ENCODE measurements around the gene CORO2A. TPM values are rescaled to one million over a fixed set of nuclear protein-coding genes. Genes with fewer than 3 reads are reported as not detected.
"Not testable (repeated sequence)": the region's sequence is repeated elsewhere in the genome, so short reads cannot be mapped to it uniquely, and the experiment has no call there.

The CORO2A gene
- total RNA-seq, 4 donors from 2014 or later: 0.77 to 4.8 (median 0.86) TPM

DNA sequence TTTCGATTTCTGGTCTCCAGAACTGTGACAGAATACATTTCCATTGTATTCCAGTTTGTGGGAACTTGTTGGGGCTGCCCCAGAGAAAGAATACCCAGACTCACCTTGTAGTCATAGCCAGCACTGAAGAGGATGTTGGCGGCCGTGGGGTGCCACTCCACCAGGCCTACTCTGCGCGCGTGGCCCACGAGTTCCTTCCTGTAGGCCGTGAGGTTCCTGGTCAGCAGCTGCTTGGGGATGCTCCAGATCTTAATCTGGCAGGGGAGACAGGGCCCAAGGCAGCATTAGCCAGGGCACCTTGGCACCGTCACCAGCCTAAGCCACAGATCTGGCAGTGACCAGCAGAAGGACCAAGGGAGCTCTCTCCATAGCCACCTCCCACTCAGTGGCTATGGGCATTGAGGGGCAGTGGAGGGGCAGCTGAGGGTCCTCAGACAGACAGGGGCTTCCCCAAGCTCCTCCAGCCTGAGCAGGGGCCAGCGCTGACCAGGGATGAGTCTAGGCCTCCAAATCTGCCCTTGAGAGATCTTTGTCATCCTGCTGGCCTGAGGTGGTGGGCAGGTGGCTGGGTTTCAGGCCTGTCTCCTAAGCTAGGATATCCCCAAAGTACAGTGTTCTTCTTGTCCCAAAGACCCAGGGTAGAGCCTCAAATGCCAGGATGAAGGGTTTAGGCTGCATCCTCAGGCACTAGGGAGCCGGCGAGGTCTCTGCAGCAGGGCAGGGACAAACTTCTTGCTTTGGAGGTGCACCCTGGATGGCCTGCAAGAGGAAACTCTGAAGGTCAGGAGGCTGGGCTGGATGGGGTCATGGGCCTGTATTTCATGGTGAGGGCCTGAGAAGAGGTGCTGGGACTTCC lies 57.5 kb downstream of the CORO2A start:
- no peak for ATAC-seq
- Histone ChIP-seq H3K9me3 (no peaks in the 10 kb centered on the region), H3K27ac (no peak overlapping the region), H3K4me1 (no peaks in the 10 kb centered on the region), H3K4me3 (no peak overlapping the region), H3K36me3 (no peaks in the 10 kb centered on the region), H3K27me3 (no peaks in the 10 kb centered on the region)
- TF ChIP-seq, protein P1, sequence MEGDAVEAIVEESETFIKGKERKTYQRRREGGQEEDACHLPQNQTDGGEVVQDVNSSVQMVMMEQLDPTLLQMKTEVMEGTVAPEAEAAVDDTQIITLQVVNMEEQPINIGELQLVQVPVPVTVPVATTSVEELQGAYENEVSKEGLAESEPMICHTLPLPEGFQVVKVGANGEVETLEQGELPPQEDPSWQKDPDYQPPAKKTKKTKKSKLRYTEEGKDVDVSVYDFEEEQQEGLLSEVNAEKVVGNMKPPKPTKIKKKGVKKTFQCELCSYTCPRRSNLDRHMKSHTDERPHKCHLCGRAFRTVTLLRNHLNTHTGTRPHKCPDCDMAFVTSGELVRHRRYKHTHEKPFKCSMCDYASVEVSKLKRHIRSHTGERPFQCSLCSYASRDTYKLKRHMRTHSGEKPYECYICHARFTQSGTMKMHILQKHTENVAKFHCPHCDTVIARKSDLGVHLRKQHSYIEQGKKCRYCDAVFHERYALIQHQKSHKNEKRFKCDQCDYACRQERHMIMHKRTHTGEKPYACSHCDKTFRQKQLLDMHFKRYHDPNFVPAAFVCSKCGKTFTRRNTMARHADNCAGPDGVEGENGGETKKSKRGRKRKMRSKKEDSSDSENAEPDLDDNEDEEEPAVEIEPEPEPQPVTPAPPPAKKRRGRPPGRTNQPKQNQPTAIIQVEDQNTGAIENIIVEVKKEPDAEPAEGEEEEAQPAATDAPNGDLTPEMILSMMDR (IDR thresholded peaks at IDR 0.05): no peak
- TF ChIP-seq POLR2A (IDR thresholded peaks at IDR 0.05) (no peak), POLR2AphosphoS5 (IDR thresholded peaks at IDR 0.05) (no peak), EP300 (IDR thresholded peaks at IDR 0.05) (no peak)
- 50 to 100% methylated on average over 1 of the region's 12 CpGs for WGBS, 2 donors (ENCODE audit: low coverage in 1 of 2)

DNA sequence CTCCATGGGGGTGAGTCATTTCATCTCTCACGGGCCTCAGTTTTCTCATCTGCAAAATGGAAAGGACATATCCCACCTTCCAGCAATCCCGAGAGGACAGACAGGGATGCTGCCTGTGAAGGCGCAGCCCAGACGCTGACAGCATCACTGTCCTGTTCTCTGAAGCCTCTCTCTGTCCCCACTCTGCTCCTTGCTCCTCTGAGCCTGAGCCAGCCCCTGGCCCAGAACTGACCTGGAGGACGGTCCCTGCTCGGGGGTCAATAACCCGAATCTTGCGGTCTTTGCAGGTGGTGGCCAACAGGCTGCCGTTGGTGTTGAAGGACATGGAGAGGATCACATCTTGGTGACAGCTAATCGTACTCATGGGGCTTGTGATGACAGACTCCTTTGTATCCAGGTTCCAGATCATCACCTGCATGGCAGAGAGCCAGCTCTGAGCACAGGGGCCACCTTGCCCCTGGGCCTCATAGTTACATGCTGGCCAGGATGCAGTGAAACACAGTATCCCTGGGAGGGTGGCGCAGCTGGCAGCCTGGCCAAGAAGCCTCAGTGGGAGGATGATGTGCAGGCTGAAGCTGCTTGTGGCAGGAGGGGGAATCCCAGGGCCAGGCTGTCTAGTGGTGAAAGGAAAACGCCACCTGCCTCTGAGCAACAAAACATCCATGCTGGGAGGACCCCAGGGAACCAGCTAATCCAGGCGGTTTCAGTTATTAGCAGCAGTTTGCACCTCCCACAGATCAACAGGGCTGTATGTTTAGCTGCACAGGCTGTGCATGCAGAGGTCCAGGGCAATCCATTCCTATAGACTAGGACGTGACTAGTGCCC lies 59.4 kb downstream of the CORO2A start:
- TF ChIP-seq POLR2A (IDR thresholded peaks at IDR 0.05): no peak
- TF ChIP-seq, protein P1 (IDR thresholded peaks at IDR 0.05): no peak
- TF ChIP-seq POLR2AphosphoS5 (IDR thresholded peaks at IDR 0.05): no peak
- TF ChIP-seq EP300 (IDR thresholded peaks at IDR 0.05): no peak
- Histone ChIP-seq H3K36me3 (no peaks in the 10 kb centered on the region), H3K9me3 (no peaks in the 10 kb centered on the region), H3K4me3 (no peak overlapping the region), H3K27me3 (no peaks in the 10 kb centered on the region), H3K27ac (no peak overlapping the region), H3K4me1 (no peaks in the 10 kb centered on the region)
- 80% methylated on average over 1 of the region's 14 CpGs; no CpG with 5 or more reads in 1 of the 2 donors for WGBS, 2 donors (ENCODE audit: low coverage in 1 of 2)
- no peak for ATAC-seq

DNA sequence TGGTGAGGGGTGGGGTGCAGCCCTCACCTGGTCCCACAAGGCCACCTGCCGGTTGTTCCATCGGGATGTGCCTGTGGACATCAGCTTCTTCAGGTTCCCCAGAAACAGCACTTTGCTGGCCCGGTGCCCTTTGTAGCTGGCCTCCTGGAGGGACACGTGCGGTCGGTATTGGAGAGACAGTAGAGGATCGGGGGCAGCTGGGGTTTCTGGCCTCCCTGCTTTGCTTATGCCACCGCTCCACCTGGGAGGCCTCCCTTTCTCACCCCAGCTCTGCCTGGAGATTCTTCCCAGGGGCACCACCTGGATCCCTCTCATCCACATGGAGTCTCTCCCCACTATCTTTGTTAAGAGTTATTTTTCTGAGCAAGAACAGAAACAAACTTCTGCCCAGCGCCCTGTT lies 60.3 kb downstream of the CORO2A start:
- ATAC-seq: no peak
- Histone ChIP-seq H3K9me3 (no peaks in the 10 kb centered on the region), H3K4me3 (no peak overlapping the region), H3K36me3 (no peaks in the 10 kb centered on the region), H3K27me3 (no peaks in the 10 kb centered on the region), H3K4me1 (no peaks in the 10 kb centered on the region), H3K27ac (no peak overlapping the region)
- TF ChIP-seq POLR2A (IDR thresholded peaks at IDR 0.05) (no peak), POLR2AphosphoS5 (IDR thresholded peaks at IDR 0.05) (no peak), EP300 (IDR thresholded peaks at IDR 0.05) (no peak)
- TF ChIP-seq, protein P1 (IDR thresholded peaks at IDR 0.05): no peak
- WGBS, 2 donors (ENCODE audit: low coverage in 1 of 2): 79 to 100% methylated on average over 1 to 9 of the region's 9 CpGs

DNA sequence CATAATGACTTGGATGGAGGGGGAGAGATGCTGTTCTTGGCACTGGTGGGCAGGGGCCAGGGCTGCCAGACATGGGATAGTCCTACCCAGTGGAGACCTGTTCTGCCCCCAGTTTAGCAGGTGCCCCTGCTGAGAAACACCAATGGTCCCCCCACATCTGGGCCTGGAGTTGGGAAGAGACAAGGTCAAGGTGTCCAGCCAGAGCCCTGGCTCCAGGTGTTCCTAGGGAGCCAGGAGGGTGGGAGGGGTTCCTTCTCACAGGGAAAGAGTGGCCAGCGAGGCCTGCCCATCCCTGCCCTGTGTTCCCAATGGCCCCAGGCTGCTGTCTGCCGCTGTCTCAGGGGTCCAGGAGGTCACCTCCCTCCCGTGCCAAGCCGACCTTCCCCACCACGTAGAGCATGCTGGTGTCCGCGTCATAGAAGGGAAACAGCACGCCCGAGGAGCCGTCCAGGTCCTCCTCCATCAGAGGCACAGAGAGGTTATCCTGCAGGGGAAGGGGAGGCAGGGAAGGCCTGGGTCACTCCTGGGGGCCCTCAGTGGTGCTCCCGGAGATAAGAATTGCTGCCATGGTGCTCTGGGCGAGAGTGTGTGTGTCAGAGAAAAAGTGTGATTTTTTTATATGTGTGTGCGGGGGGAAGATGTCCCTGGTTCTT lies 61.7 kb downstream of the CORO2A start:
- no peak overlapping the region for H3K27ac ChIP-seq
- no peak for TF ChIP-seq EP300 (IDR thresholded peaks at IDR 0.05)
- no peak for TF ChIP-seq POLR2AphosphoS5 (IDR thresholded peaks at IDR 0.05)
- no peak for TF ChIP-seq POLR2A (IDR thresholded peaks at IDR 0.05)
- TF ChIP-seq, protein P1 (IDR thresholded peaks at IDR 0.05): no peak
- no peaks in the 10 kb centered on the region for H3K27me3 ChIP-seq
- no peaks in the 10 kb centered on the region for H3K9me3 ChIP-seq
- H3K4me1 ChIP-seq: no peaks in the 10 kb centered on the region
- WGBS, 2 donors (ENCODE audit: low coverage in 1 of 2): 40 to 94% methylated on average over 1 to 2 of the region's 13 CpGs
- no peak overlapping the region for H3K4me3 ChIP-seq
- ATAC-seq: no peak
- no peaks in the 10 kb centered on the region for H3K36me3 ChIP-seq

DNA sequence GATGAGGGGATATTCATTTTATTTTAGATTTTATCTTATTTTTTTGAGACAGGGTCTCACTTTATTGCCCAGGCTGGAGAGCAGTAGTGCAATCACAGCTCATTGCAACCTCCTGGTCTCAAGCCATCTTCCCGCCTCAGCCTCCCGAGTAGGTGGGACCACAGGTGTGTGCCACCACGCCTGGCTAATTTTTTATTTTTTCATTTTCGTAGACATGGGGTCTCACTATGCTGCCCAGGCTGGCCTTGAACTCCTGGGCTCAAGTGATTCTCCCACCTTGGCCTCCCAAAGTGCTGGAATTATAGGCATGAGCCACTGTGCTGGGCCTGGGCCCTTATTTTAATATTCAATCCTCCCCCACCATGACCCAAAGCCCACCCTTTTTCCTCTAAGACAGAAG lies 62.4 kb downstream of the CORO2A start:
- H3K4me3 ChIP-seq, H3K9me3 ChIP-seq, H3K27ac ChIP-seq, H3K4me1 ChIP-seq, H3K36me3 ChIP-seq, ATAC-seq, H3K27me3 ChIP-seq: not testable (repeated sequence)
- WGBS, 2 donors (ENCODE audit: low coverage in 1 of 2): 71 to 90% methylated on average over 3 to 4 of the region's 4 CpGs
